ENCODE results near the gene DGUOK. TPM values are rescaled to one million over a fixed set of nuclear protein-coding genes. Genes with fewer than 3 reads are reported as not detected.

Gene DGUOK
- total and polyA plus RNA-seq, 10 of the 15 experiments (the other 5 are each of a cell fraction or from before 2014, with no cell fraction given), result 64.4 to 234 (median 91.4) TPM

DNA sequence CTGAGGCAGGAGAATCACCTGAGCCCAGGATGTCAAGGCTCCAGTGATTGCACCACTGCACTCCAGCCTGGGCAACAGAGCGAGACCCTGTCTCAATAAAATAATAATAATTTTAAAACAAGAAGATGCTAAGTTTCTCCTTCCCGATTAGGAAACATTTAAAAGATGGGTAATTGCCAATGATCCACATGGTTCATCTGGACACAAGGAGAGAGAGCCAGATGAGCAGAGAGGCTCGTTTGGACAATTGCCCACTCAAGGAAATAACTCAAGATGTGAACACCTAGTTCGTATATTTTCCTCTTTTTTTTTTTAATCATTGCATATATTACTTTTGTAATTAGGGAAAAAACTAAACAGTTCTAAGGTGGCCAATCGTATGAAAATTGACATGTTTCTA lies 37.5 kb upstream of the DGUOK start:
- ChIA-PET RAD21 (ENCODE audit: unreplicated experiment) (no interaction called here), SMC1A (ENCODE audit: uncharacterized antibody, unreplicated experiment) (no interaction called here), CTCF (no interaction called here), POLR2A (interaction anchor here (0.6 kb wide), 1 partner anchor 41 kb away, joined by 3 read pairs; no protein-coding TSS in a partner anchor)
- Histone ChIP-seq H3K4me1 (ENCODE audit: control insufficient read depth, insufficient read depth, low read length) (no peaks in the 10 kb centered on the region), H2AFZ (ENCODE audit: control insufficient read depth, low read depth, low read length) (no peak overlapping the region), H4K20me1 (ENCODE audit: control insufficient read depth, insufficient read depth) (no peaks in the 10 kb centered on the region), H3K27me3 (replicated peaks in 1 of 2; ENCODE audit: control insufficient read depth in 2 of 2, insufficient read depth in 2 of 2, low read length in 1 of 2) (no peaks in the 10 kb centered on the region), H3K27ac (ENCODE audit: control insufficient read depth, insufficient read depth) (no peak overlapping the region), H3K4me2 (ENCODE audit: control insufficient read depth, insufficient read depth) (no peak overlapping the region), H3K4me3 (no peak overlapping the region), H3K9ac (ENCODE audit: control insufficient read depth, insufficient read depth, low read length) (no peak overlapping the region), H3K79me2 (ENCODE audit: control insufficient read depth, insufficient read depth, low read length) (no peaks in the 10 kb centered on the region), H3K36me3 (ENCODE audit: control insufficient read depth in 2 of 2, insufficient read depth in 2 of 2, low read length in 1 of 2) (no peaks in the 10 kb centered on the region), H3K9me3 (replicated peaks; ENCODE audit: control insufficient read depth, insufficient read depth, low read length) (no peaks in the 10 kb centered on the region)
- in situ Hi-C loops (cut with MboI), result no loop called here
- TF ChIP-seq, protein P1, sequence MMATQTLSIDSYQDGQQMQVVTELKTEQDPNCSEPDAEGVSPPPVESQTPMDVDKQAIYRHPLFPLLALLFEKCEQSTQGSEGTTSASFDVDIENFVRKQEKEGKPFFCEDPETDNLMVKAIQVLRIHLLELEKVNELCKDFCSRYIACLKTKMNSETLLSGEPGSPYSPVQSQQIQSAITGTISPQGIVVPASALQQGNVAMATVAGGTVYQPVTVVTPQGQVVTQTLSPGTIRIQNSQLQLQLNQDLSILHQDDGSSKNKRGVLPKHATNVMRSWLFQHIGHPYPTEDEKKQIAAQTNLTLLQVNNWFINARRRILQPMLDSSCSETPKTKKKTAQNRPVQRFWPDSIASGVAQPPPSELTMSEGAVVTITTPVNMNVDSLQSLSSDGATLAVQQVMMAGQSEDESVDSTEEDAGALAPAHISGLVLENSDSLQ (IDR thresholded peaks at IDR 0.05), result no peak
- TF ChIP-seq, protein P2, sequence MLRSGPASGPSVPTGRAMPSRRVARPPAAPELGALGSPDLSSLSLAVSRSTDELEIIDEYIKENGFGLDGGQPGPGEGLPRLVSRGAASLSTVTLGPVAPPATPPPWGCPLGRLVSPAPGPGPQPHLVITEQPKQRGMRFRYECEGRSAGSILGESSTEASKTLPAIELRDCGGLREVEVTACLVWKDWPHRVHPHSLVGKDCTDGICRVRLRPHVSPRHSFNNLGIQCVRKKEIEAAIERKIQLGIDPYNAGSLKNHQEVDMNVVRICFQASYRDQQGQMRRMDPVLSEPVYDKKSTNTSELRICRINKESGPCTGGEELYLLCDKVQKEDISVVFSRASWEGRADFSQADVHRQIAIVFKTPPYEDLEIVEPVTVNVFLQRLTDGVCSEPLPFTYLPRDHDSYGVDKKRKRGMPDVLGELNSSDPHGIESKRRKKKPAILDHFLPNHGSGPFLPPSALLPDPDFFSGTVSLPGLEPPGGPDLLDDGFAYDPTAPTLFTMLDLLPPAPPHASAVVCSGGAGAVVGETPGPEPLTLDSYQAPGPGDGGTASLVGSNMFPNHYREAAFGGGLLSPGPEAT (IDR thresholded peaks at IDR 0.05; ENCODE audit: low read depth), result no peak
- TF ChIP-seq, protein P3, sequence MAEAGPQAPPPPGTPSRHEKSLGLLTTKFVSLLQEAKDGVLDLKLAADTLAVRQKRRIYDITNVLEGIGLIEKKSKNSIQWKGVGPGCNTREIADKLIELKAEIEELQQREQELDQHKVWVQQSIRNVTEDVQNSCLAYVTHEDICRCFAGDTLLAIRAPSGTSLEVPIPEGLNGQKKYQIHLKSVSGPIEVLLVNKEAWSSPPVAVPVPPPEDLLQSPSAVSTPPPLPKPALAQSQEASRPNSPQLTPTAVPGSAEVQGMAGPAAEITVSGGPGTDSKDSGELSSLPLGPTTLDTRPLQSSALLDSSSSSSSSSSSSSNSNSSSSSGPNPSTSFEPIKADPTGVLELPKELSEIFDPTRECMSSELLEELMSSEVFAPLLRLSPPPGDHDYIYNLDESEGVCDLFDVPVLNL (IDR thresholded peaks at IDR 0.05; ENCODE audit: low read depth, low read length), result no peak
- no peak for TF ChIP-seq CREM (IDR thresholded peaks at IDR 0.05; ENCODE audit: low read depth)
- 32% methylated on average over 5 of the region's 5 CpGs for WGBS (ENCODE audit: insufficient coverage, insufficient replicate concordance, low lambda C conversion rate, missing lambda C conversion rate)
- FAIRE-seq, result no peak
- no peak for DNase-seq (ENCODE audit: low read depth, low spot score)
- intact Hi-C loops (cut with micrococcal nuclease; ENCODE audit: unreplicated experiment), result no loop called here
- no peak for ATAC-seq
- BruUV-seq (replicated peaks), result no TSS peak

All from GM12878 (cell line).